HG03558 (cell line): Measurements from ENCODE around the gene FRY.

Source experiments
- ATAC-seq: cut with Tn5 transposase; IDR thresholded peaks from one replicate; pipeline ENCODE4 v1.9.1; 2021; ENCODE audit warnings: moderate number of reproducible peaks; ENCODE audit not compliant: unreplicated experiment; ENCODE audit errors: extremely low read depth

Gene FRY

GRCh38 chr13:32013181-32013580 lies 18.4 kb upstream of the FRY start:
- no peak for ATAC-seq

- no peak for ATAC-seq
These were observed 15.5 kb upstream of the FRY start for GRCh38 chr13:32016119-32016518.

- ATAC-seq = no peak
These were observed 14.9 kb upstream of the FRY start for GRCh38 chr13:32016631-32017030.

GRCh38 chr13:32017474-32017873 lies 14.1 kb upstream of the FRY start:
- no peak for ATAC-seq

GRCh38 chr13:32019612-32020233 lies 11.9 kb upstream of the FRY start:
- ATAC-seq = no peak

- no peak for ATAC-seq
These were observed 9.8 kb upstream of the FRY start for GRCh38 chr13:32021785-32022184.

GRCh38 chr13:32022311-32022710 lies 9.3 kb upstream of the FRY start:
- ATAC-seq = no peak

GRCh38 chr13:32023096-32023495 lies 8.5 kb upstream of the FRY start:
- no peak for ATAC-seq

- ATAC-seq = no peak
These were observed 7.9 kb upstream of the FRY start for GRCh38 chr13:32023698-32024097.

GRCh38 chr13:32024750-32025149 lies 6.8 kb upstream of the FRY start:
- no peak for ATAC-seq

GRCh38 chr13:32025730-32026129 lies 5.8 kb upstream of the FRY start:
- ATAC-seq = no peak

GRCh38 chr13:32026623-32027022 lies 5.0 kb upstream of the FRY start:
- no peak for ATAC-seq

GRCh38 chr13:32028711-32029110 lies 2.9 kb upstream of the FRY start:
- ATAC-seq = no peak

- no peak for ATAC-seq
These were observed 1.9 kb upstream of the FRY start for GRCh38 chr13:32029684-32030083.

- ATAC-seq = no peak
These were observed 319 bp downstream of the FRY start for GRCh38 chr13:32031815-32032370.

GRCh38 chr13:32032759-32033158 lies 1.2 kb downstream of the FRY start:
- no peak for ATAC-seq

- ATAC-seq = no peak
These were observed 2.2 kb downstream of the FRY start for GRCh38 chr13:32033744-32034143.

GRCh38 chr13:32035716-32036115 lies 4.1 kb downstream of the FRY start:
- ATAC-seq = no peak

- no peak for ATAC-seq
These were observed 4.6 kb downstream of the FRY start for GRCh38 chr13:32036126-32036695.

- ATAC-seq = no peak
These were observed 5.2 kb downstream of the FRY start for GRCh38 chr13:32036757-32037156.

- no peak for ATAC-seq
These were observed 5.9 kb downstream of the FRY start for GRCh38 chr13:32037471-32037870.

GRCh38 chr13:32038343-32038742 lies 6.8 kb downstream of the FRY start:
- ATAC-seq = no peak
